Activated CD4-positive, alpha-beta T cell treated with anti-CD3 and anti-CD28 coated beads, Interleukin-2, amount 50 U/mL, for 16 hours (primary cell): Measurements from ENCODE around the gene ANKIB1.

Experiments used
- DNase-seq: peaks from one replicate; pipeline ENCODE4 v3.0.0-alpha.2; 2020

Gene ANKIB1

DNA sequence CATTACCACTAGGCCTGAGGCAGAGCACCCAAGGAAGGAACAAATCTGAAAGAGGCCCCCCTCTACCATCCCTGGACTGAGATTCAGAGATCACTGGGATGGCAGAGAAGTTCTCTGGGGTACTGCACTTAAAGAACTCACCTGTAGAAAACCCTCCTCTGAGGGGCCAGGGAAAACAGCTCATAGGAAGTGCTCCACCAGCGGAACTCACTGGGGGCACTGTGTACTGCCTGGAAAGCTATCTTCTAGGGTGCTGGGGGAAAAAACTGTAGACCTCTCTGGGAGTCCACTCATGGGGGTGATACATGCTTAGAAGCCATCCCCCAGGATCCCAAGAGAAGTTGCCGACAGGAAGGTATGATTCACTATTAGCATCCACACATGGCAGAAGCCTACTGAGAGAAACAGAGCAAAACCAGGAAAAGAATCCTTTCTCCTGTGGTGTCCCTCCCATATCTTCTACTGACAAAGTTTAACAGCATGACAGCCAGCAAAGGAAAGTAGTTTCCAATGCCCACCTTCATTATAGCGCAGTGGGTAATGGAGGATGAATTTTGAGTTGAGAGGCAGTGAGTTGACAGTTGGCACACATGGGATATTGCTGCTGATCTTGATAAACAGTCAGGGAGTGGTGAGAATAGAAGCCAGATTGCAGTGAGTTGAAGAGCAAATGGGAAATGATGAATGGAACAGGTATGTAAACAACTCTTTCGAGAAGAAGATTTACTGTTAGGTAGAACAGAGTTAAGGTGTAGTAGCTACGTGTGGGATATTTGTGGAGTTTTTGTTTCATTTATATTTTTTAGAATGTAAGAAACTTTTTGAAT lies 20.9 kb downstream of the ANKIB1 start:
- no peak for DNase-seq

DNA sequence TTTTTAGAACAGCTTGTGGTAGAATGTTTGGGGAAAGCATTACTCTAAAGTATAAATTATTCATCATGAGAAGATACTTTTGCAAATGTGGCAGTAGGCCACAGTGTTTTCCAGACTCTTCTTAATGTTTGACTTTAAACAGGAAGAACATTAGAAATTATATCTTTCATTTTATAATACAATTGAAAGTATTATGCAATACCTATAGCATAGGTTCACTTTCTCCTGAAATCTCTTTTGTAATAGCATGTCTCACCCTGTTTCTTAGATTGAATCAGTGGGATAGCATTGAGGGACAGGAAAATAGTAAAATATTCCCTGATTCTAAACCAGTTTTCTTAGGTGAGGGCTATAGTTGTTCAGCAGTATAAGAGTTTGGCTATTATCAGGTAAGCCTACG lies 23.1 kb downstream of the ANKIB1 start:
- no peak for DNase-seq

DNA sequence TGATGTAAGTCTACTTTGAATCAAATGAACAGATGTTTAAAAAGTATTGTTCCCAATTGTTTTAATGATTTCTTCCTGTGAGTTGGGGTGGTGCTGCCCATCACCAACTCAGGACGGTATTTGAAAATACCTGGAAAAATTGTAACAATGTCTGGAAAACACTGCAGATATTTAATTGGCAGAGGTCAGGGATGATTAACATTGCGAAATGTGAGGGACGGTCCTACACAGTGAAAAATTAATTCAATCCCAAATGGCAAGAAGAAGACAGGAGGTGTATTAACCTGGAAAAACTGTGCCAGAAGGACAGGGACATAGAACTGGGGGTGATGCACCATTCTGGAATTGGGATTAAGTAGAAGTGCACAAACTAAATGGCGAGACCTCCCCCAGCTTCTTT lies 29.6 kb downstream of the ANKIB1 start:
- DNase-seq = no peak

DNA sequence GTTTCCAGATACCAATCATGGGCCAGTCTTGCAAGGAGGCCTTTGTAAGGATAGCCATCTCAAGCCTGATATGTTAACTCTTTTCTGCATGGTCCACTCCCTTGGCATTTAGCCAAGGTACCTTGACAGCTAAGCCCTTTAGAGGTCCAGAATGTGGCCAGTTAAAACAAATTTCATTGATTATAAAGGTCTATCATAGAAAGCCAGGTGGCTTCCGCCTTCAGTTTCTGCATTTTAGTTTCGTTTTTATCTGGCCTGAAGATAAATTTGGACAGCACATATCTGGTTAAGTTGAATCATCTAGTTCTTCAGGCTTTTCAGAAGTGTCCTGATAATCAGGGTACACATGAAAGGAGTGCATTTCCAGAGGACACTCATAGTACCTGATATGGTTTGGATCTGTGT lies 30.7 kb downstream of the ANKIB1 start:
- DNase-seq = no peak

DNA sequence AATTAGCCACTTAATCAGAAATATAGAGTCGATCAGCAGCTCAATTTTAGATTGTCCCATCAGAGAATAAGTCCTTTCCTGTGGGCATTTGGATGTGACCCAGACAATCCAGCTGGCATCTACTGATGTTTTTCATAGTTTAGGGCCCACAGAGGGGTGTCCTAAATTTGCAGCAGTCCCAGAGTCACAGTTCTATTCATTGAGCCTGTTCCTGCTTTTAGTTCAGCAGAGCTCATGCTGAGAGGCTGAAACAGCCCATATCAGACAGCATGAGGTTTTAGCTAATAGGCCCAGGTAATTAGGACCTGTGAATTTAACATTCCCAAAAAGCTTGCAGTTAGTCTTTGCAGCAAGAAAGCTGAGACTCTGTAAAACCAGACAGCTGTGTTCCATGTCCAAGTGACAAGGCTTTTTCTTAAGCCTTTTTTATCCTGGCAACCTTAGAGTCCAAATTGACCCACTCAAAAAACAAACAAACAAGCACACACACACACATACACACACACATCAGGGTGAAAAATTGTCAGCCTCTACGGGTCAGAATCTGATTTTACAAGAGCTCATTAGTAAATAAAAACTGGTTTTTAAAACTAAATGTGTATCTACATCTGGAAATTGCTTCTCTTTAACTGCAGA lies 33.7 kb downstream of the ANKIB1 start:
- no peak for DNase-seq

DNA sequence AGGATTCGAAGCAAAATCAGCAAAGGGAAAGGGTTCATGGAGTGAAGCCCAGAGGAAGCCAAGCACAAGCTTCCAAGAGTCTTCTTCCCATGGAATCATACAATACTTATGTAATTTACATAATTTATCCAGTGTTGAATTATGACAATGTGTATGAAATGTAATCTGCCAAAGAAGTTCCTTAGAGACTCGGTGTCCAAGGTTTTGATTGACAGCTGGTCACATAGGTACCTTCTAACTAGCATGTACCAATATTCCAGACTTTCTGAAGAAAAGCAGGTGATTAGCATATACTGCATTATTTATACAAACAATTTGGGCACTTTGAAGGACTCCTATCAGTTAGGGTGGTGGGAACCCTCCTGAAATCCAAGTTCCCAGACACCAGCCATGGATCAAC lies 35.3 kb downstream of the ANKIB1 start:
- no peak for DNase-seq

DNA sequence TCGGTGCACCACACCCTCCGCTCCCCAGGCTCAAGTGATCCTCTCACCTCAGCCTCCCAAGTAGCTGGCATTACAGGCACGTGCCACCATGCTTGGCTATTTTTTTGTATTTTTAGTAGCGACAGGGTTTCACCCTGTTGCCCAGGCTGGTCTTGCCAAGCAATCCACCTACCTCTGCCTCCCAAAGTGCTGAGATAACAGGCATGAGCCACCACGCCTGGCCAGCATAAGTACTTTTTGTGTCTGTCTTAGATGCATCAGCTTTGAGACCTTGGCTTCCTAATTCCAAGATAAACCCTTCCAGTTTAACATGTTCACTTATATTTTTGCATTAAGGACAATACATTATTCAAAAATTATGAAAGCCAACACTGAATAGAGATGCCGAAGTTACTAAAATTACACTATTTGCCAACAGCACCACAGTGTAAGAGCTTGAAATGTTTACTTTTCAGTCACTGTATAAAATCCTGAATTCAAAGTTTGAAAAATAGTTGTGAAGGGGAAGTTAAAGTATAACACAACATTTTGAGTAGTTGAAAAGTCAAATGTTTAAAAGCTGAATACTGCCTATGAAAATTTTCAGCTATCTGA lies 36.5 kb downstream of the ANKIB1 start:
- no peak for DNase-seq

DNA sequence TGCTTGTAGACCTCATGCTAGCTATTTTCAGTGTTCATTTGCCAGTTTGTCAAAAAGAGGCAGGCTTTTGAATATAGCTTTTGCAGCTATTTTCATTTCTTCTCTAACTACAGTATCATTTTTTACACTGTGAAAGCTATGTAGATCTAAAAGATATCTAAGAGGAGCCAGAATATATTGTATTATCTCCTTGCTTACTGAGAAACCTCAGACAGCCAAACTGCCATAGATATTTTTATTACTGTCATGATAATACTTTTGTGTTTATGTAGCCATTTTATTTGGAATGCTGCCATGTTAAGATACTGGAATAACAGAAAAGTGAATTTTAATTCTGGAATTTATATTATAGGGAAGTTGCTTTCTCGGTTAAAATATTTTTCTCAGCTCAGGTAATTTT lies 37.2 kb downstream of the ANKIB1 start:
- no peak for DNase-seq

DNA sequence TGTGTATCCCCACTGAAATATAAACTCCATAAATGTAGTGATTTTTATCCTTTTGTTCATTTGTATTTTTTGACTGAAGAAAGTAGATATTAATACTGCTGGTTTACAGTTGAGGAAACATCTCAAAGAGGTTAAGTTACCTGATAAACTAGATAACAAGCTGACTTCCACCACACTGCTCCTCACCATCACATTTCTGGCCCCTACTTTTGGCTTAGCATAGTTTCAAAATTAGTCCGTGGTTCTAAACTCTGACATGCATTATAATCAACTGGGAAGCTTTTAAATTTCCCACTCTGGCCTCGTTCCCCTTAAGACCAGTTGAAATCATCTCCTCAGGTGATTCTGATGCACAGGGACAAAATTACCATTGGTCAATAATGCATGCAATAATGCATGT lies 43.5 kb downstream of the ANKIB1 start:
- DNase-seq = no peak

DNA sequence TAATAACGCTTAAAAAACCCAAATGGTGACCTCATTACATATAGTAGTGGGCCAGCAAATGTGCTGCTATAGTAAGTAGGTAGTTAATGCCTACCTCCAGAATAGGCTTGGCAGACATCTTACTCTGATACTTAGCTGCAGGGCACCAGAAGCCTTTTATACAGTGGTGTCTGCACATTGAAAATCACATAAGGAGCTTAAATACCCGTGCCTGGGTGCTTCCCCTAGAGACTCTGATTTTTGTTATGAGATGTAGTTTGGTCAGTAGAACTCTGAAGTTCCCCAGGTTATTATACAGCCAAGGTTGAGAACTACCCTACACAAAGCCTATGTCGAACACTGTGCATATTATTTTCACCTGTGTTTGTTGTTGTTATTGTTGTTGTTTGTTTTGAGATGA lies 47.2 kb downstream of the ANKIB1 start:
- DNase-seq = no peak

DNA sequence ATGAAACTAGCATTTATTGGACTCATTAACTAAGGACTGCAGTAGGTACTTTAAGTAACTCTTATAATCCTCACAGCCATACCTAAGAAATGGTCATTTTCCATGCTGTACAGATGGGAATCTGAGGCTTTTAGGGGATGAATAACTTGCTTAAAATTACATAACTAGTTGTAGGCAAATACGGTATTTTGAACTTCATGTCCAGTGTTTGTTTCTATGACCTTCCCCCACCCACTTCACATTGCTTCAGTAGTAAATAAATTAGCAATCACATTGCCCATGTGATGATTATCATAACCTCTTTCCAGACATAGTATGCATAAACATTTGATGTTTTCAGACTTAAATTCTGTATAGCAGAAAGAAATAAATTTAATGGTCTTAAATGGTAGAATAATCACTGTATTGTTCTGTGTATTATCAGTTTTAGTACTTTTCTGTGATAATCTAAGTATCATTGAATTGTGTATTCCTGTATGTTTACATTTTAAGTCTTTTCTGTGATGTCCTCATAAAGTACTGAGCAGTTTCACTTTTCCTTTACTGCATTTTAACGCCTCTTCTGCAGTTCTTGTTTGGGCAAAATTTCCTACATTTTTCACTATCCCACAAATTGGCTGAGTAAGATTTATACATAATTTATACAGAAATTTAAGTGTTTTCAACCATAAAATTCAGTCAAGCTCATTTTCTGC lies 48.3 kb downstream of the ANKIB1 start:
- DNase-seq = no peak

DNA sequence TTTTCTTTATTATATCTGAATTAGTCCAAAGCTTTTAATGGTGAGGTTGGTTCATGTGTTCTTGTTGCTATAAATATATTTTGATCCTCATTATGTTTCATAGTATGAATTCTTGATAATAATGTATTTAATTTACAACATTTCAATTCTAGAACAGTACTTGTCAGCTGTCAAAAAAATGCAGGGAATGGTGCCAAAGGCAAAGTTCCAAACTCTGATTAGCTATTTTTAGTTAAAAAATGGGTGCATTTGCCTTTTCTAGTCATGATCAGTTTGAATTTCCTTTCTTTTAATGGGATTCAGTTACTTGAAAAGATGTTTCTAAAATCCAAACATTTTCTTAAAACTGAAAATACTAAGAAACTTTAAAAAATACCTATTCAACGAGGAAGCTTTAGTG lies 49.6 kb downstream of the ANKIB1 start:
- DNase-seq = no peak

DNA sequence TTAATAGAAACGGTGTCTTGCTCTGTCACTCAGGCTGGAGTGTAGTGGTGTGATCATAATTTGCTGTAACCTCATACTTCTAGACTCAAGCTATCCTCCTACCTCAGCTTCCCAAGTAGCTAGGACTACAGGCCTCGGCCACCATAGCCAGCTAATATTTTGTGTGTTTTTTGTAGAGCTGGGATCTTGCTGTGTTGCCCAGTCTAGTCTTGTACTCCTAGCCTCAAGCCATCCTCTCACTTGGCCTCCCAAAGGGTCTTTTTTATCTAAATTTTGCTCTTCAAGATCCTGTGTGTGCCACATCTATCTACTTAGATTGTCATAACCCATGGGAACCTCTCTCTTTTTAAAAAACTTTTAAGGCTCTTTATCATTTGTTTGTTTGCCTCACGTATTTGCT lies 50.5 kb downstream of the ANKIB1 start:
- DNase-seq = no peak

DNA sequence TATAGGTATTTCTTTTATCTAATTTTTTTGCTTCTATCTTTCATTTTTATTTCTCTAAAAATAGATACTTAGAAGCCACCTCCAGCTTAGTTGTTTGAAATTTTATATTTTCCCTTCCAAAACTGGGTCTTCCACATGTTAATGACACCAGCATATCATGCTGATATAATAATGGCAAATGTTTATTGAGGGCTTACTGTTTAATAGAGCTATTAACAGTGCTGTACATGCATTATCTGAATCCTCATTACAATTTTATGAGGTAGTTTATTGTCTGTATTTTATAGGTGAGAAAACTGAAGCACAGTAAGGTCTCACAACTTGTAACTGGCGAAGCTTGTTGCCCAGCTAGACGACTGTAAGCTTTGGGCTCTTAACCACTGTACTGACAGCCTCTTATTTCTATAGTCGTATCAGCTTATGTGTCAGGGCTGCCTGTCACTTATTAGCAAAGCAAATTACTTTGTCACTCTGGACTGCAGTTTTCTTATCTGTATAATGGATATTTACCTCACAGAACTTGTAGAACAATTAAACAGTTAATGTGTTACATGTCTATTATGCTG lies 51.2 kb downstream of the ANKIB1 start:
- DNase-seq = no peak

DNA sequence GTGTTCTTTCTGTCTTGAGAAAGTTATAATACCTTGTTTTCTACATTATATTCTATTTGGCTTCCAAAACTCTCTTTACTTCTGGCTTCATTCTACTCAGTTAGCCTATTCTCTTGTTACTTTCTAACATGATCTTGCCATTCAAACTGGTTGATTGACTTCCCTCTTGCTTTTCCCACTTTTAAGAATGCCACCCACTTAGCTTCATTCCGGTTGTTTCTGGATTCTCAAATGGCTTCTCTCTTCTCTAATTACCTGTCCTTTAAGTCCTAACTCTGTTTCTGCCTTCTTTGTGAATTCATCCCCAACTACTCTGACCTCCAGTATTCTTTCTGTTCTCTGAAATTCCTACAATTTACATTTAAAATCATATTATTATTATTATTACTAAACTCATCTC lies 52.0 kb downstream of the ANKIB1 start:
- no peak for DNase-seq

DNA sequence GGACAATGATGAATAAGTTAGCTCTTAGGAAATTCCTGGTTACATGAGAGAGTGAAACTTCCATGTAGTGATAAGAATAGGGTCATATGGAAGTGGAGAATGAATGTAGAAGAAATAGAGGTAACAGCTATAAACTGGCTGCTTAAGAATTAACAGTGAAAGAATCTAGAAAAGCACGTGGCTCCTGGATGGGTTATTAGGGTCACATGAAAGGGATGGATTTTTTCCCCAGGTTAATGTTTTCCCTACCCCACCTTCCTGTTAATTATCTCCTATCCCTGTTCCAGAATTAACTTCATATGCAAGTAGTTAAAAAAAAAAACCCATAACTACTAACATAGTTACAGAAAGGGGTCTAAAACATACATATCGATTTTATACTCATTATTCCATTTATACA lies 58.0 kb downstream of the ANKIB1 start:
- DNase-seq = no peak

DNA sequence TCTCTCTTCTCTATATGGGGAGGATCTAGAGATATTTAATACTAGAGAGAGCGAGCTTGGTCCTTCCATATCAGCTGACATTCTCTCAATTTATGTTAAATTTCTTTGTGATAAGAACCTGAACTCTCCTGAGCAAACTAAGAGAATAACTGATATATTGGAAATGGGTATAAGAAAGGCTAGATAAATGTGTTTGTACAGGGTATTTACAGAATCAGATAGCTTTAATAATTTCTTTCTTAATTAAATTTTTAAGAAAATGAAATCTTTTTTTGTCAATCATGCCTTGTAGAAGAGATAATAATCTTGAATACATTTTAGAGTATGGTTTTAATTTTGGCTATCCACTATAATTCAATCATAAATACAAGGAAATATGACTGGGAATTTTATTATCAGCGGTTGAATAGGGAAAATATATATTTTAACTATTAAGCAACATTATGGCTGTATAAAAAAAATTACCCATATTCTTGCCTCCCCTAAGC lies 58.7 kb downstream of the ANKIB1 start:
- DNase-seq = no peak

DNA sequence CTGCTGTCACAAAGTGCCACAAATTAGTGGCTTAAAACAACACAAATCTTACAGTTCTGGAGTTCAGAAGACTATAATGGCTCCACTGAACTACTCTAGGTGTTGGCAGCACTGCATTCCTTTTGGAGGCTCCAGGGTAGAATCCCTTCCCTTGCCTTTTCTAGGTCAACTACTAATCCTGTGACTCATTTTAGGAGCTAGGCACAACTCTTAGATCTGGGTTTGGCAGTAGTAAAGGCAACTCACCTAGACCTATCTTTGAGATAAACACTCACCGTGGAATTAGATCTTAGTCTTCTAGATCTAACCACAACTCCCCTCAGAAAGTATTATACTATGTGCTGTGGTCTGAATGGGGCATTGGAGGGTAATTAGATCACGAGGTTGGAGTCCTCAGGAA lies 60.4 kb downstream of the ANKIB1 start:
- no peak for DNase-seq

DNA sequence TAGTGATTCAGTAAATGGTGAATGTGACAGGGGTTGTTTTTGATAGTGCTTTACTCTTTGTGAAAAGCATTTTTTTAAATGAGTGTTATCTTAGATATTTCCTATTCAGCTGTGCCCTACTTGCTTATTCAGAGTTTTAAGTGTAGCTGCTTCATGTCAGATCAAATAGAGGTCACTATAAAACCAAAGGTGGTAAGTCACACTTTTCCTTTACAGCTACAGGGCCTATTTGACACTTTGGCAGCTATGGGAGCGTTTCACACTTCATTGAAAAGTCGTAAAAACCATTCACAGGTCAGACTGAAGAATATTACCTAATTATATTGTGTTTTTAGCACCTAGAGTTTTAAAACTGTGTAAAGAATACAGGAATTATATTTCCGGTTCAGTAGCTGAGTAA lies 67.3 kb downstream of the ANKIB1 start:
- DNase-seq = no peak

DNA sequence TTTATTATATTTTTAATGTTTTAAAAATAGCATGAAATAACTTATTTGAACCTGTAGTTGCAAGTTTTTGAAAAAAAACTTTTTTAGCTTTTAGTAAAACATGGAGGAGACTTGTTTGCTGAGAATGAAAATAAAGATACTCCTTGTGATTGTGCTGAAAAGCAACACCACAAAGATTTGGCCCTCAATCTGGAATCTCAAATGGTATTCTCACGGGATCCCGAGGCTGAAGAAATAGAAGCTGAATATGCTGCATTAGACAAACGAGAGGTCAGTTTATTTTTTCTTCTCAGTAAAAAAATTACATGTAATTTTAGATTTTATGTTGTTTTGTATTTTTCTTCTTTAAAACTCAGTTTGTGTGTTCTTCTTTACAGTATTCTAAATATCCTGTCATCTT lies 73.5 kb downstream of the ANKIB1 start:
- DNase-seq = no peak

DNA sequence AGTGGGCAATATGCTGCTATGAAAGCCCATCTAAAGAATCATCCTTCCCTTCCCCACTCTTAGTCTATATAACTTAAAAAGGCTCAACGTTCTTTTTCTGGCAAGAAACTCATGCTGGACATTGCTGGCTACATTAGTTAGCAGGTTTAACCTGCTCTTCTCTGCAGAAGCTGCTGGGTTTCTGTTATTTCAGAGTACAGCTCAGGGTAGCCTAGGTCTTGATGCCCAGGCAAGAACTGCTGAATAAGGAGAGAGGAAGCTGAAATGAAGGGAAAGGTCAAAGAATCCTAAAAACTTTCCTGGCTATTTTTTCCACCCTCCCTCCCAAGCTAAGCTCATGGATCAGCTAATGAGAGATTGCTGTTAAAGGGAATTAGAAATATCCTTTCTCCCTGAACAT lies 79.4 kb downstream of the ANKIB1 start:
- no peak for DNase-seq

DNA sequence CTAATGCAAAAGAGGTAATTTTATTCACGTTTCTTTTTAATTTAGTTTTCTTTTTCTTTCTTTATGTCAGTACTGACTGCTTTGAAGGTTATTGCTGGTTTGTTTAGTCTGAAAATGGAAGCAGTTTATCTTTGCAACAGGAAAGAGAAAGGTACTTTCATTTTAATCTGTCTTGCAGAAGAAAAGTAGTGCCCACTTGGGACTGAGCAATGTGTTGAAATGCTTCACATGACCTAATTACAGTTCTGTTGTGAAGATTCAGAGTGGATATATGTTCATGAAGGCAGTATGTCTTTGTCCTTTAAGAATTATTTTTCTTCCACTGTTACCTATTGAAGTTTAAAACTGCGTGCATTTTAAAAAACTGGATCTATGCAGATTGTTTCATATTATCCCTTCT lies 80.1 kb downstream of the ANKIB1 start:
- no peak for DNase-seq

DNA sequence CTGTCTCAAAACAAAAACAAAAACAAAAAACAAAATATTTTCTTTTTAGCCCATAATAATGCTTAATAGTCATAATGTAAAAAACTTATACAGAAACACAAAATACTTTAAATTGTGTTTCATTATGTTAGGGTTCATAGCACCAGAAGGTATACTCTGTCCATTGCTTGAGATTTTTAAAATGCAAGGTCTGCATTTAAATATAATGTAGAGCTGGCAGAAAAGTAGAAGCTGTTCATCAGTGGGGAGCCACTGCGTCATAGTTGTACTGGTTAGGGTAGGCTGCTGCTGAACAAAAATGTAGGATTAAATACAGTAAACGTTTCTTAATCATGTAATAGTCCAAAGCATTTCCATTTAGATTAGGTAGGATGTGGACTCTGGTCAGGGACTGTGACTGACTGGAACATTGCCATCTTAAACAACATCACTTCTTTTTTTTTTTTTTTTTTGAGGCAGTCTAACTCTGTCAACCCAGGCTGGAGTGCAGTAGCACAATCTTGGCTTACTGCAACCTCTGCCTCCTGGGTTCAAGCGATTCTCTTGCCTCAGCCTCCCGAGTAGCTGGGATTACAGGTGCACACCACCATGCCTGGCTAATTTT lies 85.2 kb downstream of the ANKIB1 start:
- DNase-seq = no peak
